Peyer's patch (tissue), 4 donors: Measurements from ENCODE around the gene SCARF2.

Source experiments
- POLR2A ChIP-seq, 2 donors: fragments of 450-650 bp; IDR thresholded peaks; one replicate each; pipeline ENCODE4 v1.5.1; 2017; ENCODE audit warnings: antibody characterized with exemption in 2 of 2, mild to moderate bottlenecking in 2 of 2, moderate library complexity in 2 of 2
- TF ChIP-seq, protein P1 (sequence below), 6 experiments: fragments of 450-650 bp in 4 of 6; fragments of 200-600 bp in 2 of 6; sonication (generic) in 1 of 6; IDR thresholded peaks; one replicate each; pipeline ENCODE4 v1.5.1; 2017 to 2019; ENCODE audit warnings: antibody characterized with exemption in 6 of 6, mild to moderate bottlenecking in 3 of 6, moderate library complexity in 1 of 6

DNA sequence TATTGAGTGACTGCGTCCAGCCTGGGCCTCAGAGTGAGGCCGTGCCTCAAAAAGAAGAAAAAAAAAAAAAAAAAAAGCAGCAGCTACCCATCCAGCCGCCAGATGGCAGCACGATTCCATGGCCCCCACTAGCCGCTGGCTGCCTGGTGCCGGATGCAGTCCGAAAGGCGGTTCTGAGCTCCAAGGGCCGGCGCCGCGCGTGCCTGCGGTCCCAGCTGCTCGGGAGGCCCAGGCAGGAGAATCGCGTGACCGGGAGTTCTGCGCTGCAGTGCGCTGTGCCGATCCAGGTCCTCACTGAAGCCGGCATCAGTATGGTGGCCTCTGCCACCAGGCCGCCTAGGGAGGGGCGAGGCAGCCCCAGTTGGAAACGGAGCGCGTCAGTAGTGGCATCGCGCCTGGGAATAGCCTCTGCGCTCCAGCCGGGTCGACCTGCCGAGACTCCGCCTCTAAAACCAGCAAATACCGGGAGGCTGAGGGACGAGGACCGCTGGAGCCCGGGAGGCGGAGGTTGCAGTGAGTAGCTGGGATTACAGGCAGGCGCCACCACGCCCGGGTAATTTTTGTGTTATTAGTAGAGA, 19.3 kb downstream of the SCARF2 start:
- TF ChIP-seq, protein P1, sequence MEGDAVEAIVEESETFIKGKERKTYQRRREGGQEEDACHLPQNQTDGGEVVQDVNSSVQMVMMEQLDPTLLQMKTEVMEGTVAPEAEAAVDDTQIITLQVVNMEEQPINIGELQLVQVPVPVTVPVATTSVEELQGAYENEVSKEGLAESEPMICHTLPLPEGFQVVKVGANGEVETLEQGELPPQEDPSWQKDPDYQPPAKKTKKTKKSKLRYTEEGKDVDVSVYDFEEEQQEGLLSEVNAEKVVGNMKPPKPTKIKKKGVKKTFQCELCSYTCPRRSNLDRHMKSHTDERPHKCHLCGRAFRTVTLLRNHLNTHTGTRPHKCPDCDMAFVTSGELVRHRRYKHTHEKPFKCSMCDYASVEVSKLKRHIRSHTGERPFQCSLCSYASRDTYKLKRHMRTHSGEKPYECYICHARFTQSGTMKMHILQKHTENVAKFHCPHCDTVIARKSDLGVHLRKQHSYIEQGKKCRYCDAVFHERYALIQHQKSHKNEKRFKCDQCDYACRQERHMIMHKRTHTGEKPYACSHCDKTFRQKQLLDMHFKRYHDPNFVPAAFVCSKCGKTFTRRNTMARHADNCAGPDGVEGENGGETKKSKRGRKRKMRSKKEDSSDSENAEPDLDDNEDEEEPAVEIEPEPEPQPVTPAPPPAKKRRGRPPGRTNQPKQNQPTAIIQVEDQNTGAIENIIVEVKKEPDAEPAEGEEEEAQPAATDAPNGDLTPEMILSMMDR (IDR thresholded peaks at IDR 0.05): peak; percentile 44 to 88 (median 72)
- no peak for TF ChIP-seq POLR2A (IDR thresholded peaks at IDR 0.05)
